Breast epithelium (tissue), 3 donors: ENCODE measurements around the gene NDUFAF8.

Source experiments
- CTCF ChIP-seq, 3 donors: fragments of 450-650 bp; IDR thresholded peaks; one replicate each; pipeline ENCODE4 v1.5.1; 2016 to 2017; ENCODE audit warnings: antibody characterized with exemption in 3 of 3, mild to moderate bottlenecking in 3 of 3, moderate library complexity in 3 of 3
- POLR2A ChIP-seq: fragments of 450-650 bp; IDR thresholded peaks from one replicate; pipeline ENCODE4 v1.6.1; 2016; ENCODE audit warnings: antibody characterized with exemption, mild to moderate bottlenecking, moderate library complexity

- no peak for TF ChIP-seq CTCF (IDR thresholded peaks at IDR 0.05)
- no peak for TF ChIP-seq POLR2A
Observed at GRCh38 chr17:81272616-81273015, 33.5 kb downstream of the NDUFAF8 start.
